PFSK-1 (cell line): ENCODE results near the gene SLC5A10.

Experiments used
- FOXP2 ChIP-seq: optimal IDR thresholded peaks from 2 replicates; pipeline ENCODE3; 2011; ENCODE audit warnings: borderline replicate concordance, control low read depth, inconsistent platforms; ENCODE audit not compliant: insufficient read depth; ENCODE audit errors: extremely low read length, extremely low read depth
- POLR2AphosphoS5 ChIP-seq: IDR thresholded peaks from 2 replicates; pipeline ENCODE4 v1.6.1; 2012; ENCODE audit warnings: low read depth, mild to moderate bottlenecking, control low read depth, low read length, moderate library complexity
- REST ChIP-seq, 2 experiments: IDR thresholded peaks; 2 replicates each; pipeline versions ENCODE4 v1.6.1 to v1.8.0; 2011 to 2012; ENCODE audit warnings: low read depth in 2 of 2, low read length in 2 of 2, control low read depth in 1 of 2, inconsistent platforms in 1 of 2, mild to moderate bottlenecking in 1 of 2, moderate library complexity in 1 of 2; ENCODE audit not compliant: insufficient read depth in 1 of 2
- SIN3A ChIP-seq: IDR thresholded peaks from 2 replicates; pipeline ENCODE4 v1.6.1; 2012; ENCODE audit warnings: mild to moderate bottlenecking, low read length, moderate library complexity, borderline replicate concordance; ENCODE audit not compliant: insufficient read depth
- TAF1 ChIP-seq: IDR thresholded peaks from 2 replicates; pipeline ENCODE4 v1.6.1; 2012; ENCODE audit warnings: low read length, control low read depth, borderline replicate concordance; ENCODE audit not compliant: insufficient read depth

The SLC5A10 gene

GRCh38 chr17:18967916-18968315, 16.0 kb downstream of the SLC5A10 start:
- no peak for TF ChIP-seq POLR2AphosphoS5
- TF ChIP-seq TAF1 = no peak
- TF ChIP-seq REST (IDR thresholded peaks at IDR 0.05; ENCODE audit: insufficient read depth in 1 of 2, low read depth in 2 of 2, low read length in 2 of 2) = no peak
- TF ChIP-seq SIN3A = no peak
- TF ChIP-seq FOXP2 = no peak

GRCh38 chr17:18968345-18968744, 16.4 kb downstream of the SLC5A10 start:
- TF ChIP-seq TAF1 (no peak), SIN3A (no peak), POLR2AphosphoS5 (no peak)

- TF ChIP-seq TAF1 (no peak), FOXP2 (no peak), POLR2AphosphoS5 (no peak), REST (IDR thresholded peaks at IDR 0.05; ENCODE audit: insufficient read depth in 1 of 2, low read depth in 2 of 2, low read length in 2 of 2) (no peak), SIN3A (no peak)
These were observed 17.3 kb downstream of the SLC5A10 start for GRCh38 chr17:18968945-18969887.

GRCh38 chr17:18970582-18971480, 18.9 kb downstream of the SLC5A10 start:
- TF ChIP-seq REST (IDR thresholded peaks at IDR 0.05; ENCODE audit: insufficient read depth in 1 of 2, low read depth in 2 of 2, low read length in 2 of 2) (no peak), TAF1 (no peak), FOXP2 (no peak), SIN3A (no peak)

GRCh38 chr17:18971801-18972200, 19.8 kb downstream of the SLC5A10 start:
- TF ChIP-seq FOXP2 (no peak), TAF1 (no peak), REST (IDR thresholded peaks at IDR 0.05; ENCODE audit: insufficient read depth in 1 of 2, low read depth in 2 of 2, low read length in 2 of 2) (no peak), SIN3A (no peak), POLR2AphosphoS5 (no peak)
